H9 (cell line): ENCODE data around the gene BACE1-AS. TPM values are rescaled to one million over a fixed set of nuclear protein-coding genes. Genes with fewer than 3 reads are reported as not detected.

Source experiments
- DNase-seq: peaks from one replicate; pipeline ENCODE4 v3.0.0-alpha.2; 2017
- H2AFZ ChIP-seq: one replicate; pipeline ENCODE4 v1.6.1; 2013; ENCODE audit warnings: mild to moderate bottlenecking, low read length, control low read depth, moderate library complexity
- H2AK5ac ChIP-seq: 2 replicates; pipeline ENCODE4 v1.6.1; 2013; ENCODE audit warnings: low read length, control low read depth, mixed read lengths; ENCODE audit not compliant: insufficient read length
- H2BK120ac ChIP-seq: one replicate; pipeline ENCODE4 v1.6.1; 2013; ENCODE audit warnings: low read depth, mild to moderate bottlenecking, low read length, control low read depth, inconsistent platforms; ENCODE audit not compliant: poor library complexity, severe bottlenecking
- H2BK12ac ChIP-seq: 2 replicates; pipeline ENCODE4 v1.6.1; 2013; ENCODE audit warnings: low read length, control low read depth, mixed read lengths, low read depth; ENCODE audit not compliant: insufficient read length
- H2BK15ac ChIP-seq: 2 replicates; pipeline ENCODE4 v1.6.1; 2013; ENCODE audit warnings: low read depth, low read length, control low read depth
- H2BK20ac ChIP-seq: one replicate; pipeline ENCODE4 v1.6.1; 2013; ENCODE audit warnings: low read depth, mild to moderate bottlenecking, low read length, control low read depth, inconsistent platforms; ENCODE audit not compliant: poor library complexity, severe bottlenecking
- H2BK5ac ChIP-seq: 2 replicates; pipeline ENCODE4 v1.6.1; 2013; ENCODE audit warnings: low read length, control low read depth, mixed read lengths; ENCODE audit not compliant: insufficient read length
- H3K14ac ChIP-seq: 2 replicates; pipeline ENCODE4 v1.6.1; 2013; ENCODE audit warnings: low read length, control low read depth; ENCODE audit not compliant: insufficient read depth
- H3K18ac ChIP-seq: 2 replicates; pipeline ENCODE4 v1.6.1; 2013; ENCODE audit warnings: low read depth, mild to moderate bottlenecking, mixed read lengths, low read length, control low read depth; ENCODE audit not compliant: insufficient read length
- H3K23ac ChIP-seq: 2 replicates; pipeline ENCODE4 v1.6.1; 2013; ENCODE audit warnings: low read length, control low read depth, mixed read lengths, low read depth; ENCODE audit not compliant: insufficient read length
- H3K23me2 ChIP-seq: 2 replicates; pipeline ENCODE4 v1.6.1; 2013; ENCODE audit warnings: low read depth, mild to moderate bottlenecking, mixed read lengths, low read length, control low read depth; ENCODE audit not compliant: insufficient read length, poor library complexity, severe bottlenecking
- H3K27ac ChIP-seq: 2 replicates; pipeline ENCODE4 v1.5.1; 2013; ENCODE audit warnings: low read length, control low read depth, mixed read lengths, low read depth; ENCODE audit not compliant: insufficient read length
- H3K27me3 ChIP-seq: 2 replicates; pipeline ENCODE4 v1.6.1; 2013; ENCODE audit warnings: low read length, control low read depth, inconsistent platforms; ENCODE audit not compliant: insufficient read depth
- H3K4ac ChIP-seq: 2 replicates; pipeline ENCODE4 v1.6.1; 2013; ENCODE audit warnings: low read depth, mild to moderate bottlenecking, control low read depth, inconsistent platforms, low read length, moderate library complexity
- H3K4me1 ChIP-seq: 2 replicates; pipeline ENCODE4 v1.6.1; 2013; ENCODE audit warnings: low read length, control low read depth, inconsistent platforms; ENCODE audit not compliant: insufficient read depth
- H3K4me2 ChIP-seq: 2 replicates; pipeline ENCODE4 v1.6.1; 2013; ENCODE audit warnings: low read length, control low read depth, mixed read lengths; ENCODE audit not compliant: insufficient read length, insufficient read depth
- H3K56ac ChIP-seq: 2 replicates; pipeline ENCODE4 v1.6.1; 2013; ENCODE audit warnings: low read depth, mild to moderate bottlenecking, mixed read lengths, low read length, control low read depth; ENCODE audit not compliant: insufficient read length
- H3K79me1 ChIP-seq: 2 replicates; pipeline ENCODE4 v1.6.1; 2013; ENCODE audit warnings: low read depth, mild to moderate bottlenecking, moderate library complexity, low read length, control low read depth, inconsistent platforms; ENCODE audit not compliant: insufficient read depth, poor library complexity, severe bottlenecking
- H3K79me2 ChIP-seq: 2 replicates; pipeline ENCODE4 v1.6.1; 2013; ENCODE audit warnings: low read length, control low read depth, inconsistent platforms; ENCODE audit not compliant: insufficient read depth
- H3K9ac ChIP-seq: 2 replicates; pipeline ENCODE4 v1.6.1; 2013; ENCODE audit warnings: low read length, control low read depth, mixed read lengths; ENCODE audit not compliant: insufficient read length; ENCODE audit errors: extremely low read depth
- H3K9me3 ChIP-seq: one replicate; pipeline ENCODE4 v1.6.1; 2013; ENCODE audit warnings: low read depth, low read length, inconsistent platforms; ENCODE audit not compliant: control insufficient read depth
- H3T11ph ChIP-seq: one replicate; pipeline ENCODE4 v1.6.1; 2013; ENCODE audit warnings: mild to moderate bottlenecking, low read length, control low read depth, inconsistent platforms
- H4K20me1 ChIP-seq: one replicate; pipeline ENCODE4 v1.6.1; 2013; ENCODE audit not compliant: control insufficient read depth, insufficient read length, insufficient read depth
- H4K5ac ChIP-seq: 2 replicates; pipeline ENCODE4 v1.6.1; 2013; ENCODE audit warnings: low read depth, mild to moderate bottlenecking, mixed read lengths, low read length, control low read depth; ENCODE audit not compliant: insufficient read length
- H4K8ac ChIP-seq: replicated peaks from 2 replicates; pipeline ENCODE4 v1.6.1; 2013; ENCODE audit warnings: low read length, control low read depth, mixed read lengths, low read depth; ENCODE audit not compliant: insufficient read length
- H4K91ac ChIP-seq: 2 replicates; pipeline ENCODE4 v1.6.1; 2013; ENCODE audit warnings: low read depth, mild to moderate bottlenecking, moderate library complexity, mixed read lengths, low read length, control low read depth; ENCODE audit not compliant: insufficient read length
- H3K27ac Mint-ChIP-seq, 3 experiments: 2 replicates in 2 of 3; 3 replicates in 1 of 3; pipeline ENCODE4 v1.8.0; 2020 to 2021; ENCODE audit warnings: mixed read lengths in 3 of 3, mild to moderate bottlenecking in 1 of 3, moderate library complexity in 1 of 3
- H3K27me3 Mint-ChIP-seq: 2 replicates; pipeline ENCODE4 v1.8.0; 2021; ENCODE audit warnings: low read depth, mild to moderate bottlenecking, moderate library complexity, mixed read lengths
- H3K36me3 Mint-ChIP-seq, 3 experiments: 2 replicates in 2 of 3; 3 replicates in 1 of 3; pipeline ENCODE4 v1.8.0; 2020 to 2021; ENCODE audit warnings: low read depth in 3 of 3, mixed read lengths in 3 of 3; ENCODE audit not compliant: insufficient read depth in 1 of 3
- H3K4me1 Mint-ChIP-seq, 2 experiments: 2 replicates each; pipeline ENCODE4 v1.8.0; 2020; ENCODE audit warnings: mixed read lengths in 2 of 2
- H3K4me3 Mint-ChIP-seq, 2 experiments: 2 replicates in 1 of 2; 3 replicates in 1 of 2; pipeline ENCODE4 v1.8.0; 2020 to 2021; ENCODE audit warnings: mild to moderate bottlenecking in 2 of 2, mixed read lengths in 2 of 2, moderate library complexity in 1 of 2
- H3K9me3 Mint-ChIP-seq, 2 experiments: 2 replicates in 1 of 2; 3 replicates in 1 of 2; pipeline ENCODE4 v1.8.0; 2020; ENCODE audit warnings: mild to moderate bottlenecking in 2 of 2, mixed read lengths in 2 of 2, moderate library complexity in 1 of 2
- CTCF ChIP-seq: fragments of 200-600 bp; sonication (generic); conservative IDR thresholded peaks from 3 replicates; pipeline ENCODE4 v1.8.0; 2021; ENCODE audit warnings: antibody characterized with exemption, mild to moderate bottlenecking
- WGBS: extraction: QIAGEN DNeasy Blood & Tissue Kit; methylation state at CpG from one replicate; pipeline ENCODE4 v1.1.7; 2013; ENCODE audit warnings: missing lambda C conversion rate, low lambda C conversion rate, mixed read lengths; ENCODE audit not compliant: insufficient read length; ENCODE audit errors: extremely low coverage; 5-methylcytosine and 5-hydroxymethylcytosine counted together
- total RNA-seq: library from RNA; stranded (reverse); gene quantifications from 2 replicates; pipeline ENCODE4 v1.2.1, GENCODE V29; 2021

The BACE1-AS gene
- total RNA-seq, 1 experiment from 2014 or later: 9.9 TPM

DNA sequence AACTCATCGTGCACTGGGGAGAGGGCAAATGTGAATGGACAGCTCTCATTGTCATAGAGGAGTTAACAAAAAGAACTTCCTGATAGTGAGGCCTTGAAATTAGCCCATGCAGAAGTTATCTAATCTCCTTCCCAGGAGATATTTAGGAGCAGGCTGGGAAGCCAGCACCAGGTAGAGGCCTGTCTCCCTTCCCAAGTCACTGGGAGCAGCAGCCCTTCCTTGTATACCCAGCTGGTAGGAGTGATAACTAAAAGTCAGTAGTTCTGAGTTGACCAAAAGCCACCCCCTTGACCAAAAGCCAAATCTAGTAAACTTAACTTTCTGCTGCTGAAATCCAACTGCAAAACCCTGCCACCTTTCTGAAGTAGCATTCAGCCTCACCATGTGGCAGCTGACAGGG lies 1.4 kb upstream of the BACE1-AS start:
- Histone ChIP-seq H2AFZ (no peak overlapping the region), H3K79me2 (no peaks in the 10 kb centered on the region), H4K20me1 (no peaks in the 10 kb centered on the region), H4K91ac (no peak overlapping the region), H3K23ac (no peak overlapping the region), H3K18ac (no peak overlapping the region), H3K14ac (no peak overlapping the region), H3K4me1 (no peaks in the 10 kb centered on the region), H2BK5ac (no peak overlapping the region), H3K27ac (no peak overlapping the region), H3K9me3 (no peaks in the 10 kb centered on the region), H3T11ph (no peak overlapping the region), H3K79me1 (no peaks in the 10 kb centered on the region), H3K56ac (no peak overlapping the region), H2AK5ac (no peak overlapping the region), H3K4me2 (no peak overlapping the region), H2BK15ac (no peak overlapping the region), H3K23me2 (no peaks in the 10 kb centered on the region), H3K27me3 (no peaks in the 10 kb centered on the region), H2BK12ac (no peak overlapping the region), H2BK20ac (no peak overlapping the region), H3K4ac (no peak overlapping the region), H4K8ac (no peak overlapping the region), H3K9ac (no peak overlapping the region), H4K5ac (no peak overlapping the region), H2BK120ac (no peak overlapping the region)
- Mint-ChIP-seq H3K9me3 (no peaks in the 10 kb centered on the region), H3K36me3 (peaks cover 16 to 66% (median 58%) of the 10 kb centered on the region in 3 experiments; a peak in 6 of 7 replicates), H3K27ac (no peak overlapping the region), H3K4me1 (no peaks in the 10 kb centered on the region), H3K4me3 (no peak overlapping the region), H3K27me3 (no peaks in the 10 kb centered on the region)
- no CpG with 5 or more reads among the region's 1 CpG for WGBS
- no peak for DNase-seq
- TF ChIP-seq CTCF: no peak
